K562 (cell line): ENCODE results near the gene TERB2. TPM values are rescaled to one million over a fixed set of nuclear protein-coding genes. Genes with fewer than 3 reads are reported as not detected.

ENCODE experiments used
- CHD2 ChIP-seq: IDR thresholded peaks from 2 replicates; pipeline ENCODE4 v1.6.1; 2011; ENCODE audit warnings: low read depth, low read length
- CREB3 ChIP-seq: fragments of 450-650 bp; conservative IDR thresholded peaks from 2 replicates; pipeline ENCODE4 v1.6.1; 2016; ENCODE audit warnings: missing genetic modification characterization, low read depth, mild to moderate bottlenecking, missing compliant biosample characterization, moderate library complexity
- DIDO1 ChIP-seq: fragments of 450-650 bp; IDR thresholded peaks from 2 replicates; pipeline ENCODE4 v1.6.1; 2016; ENCODE audit warnings: low read depth, missing biosample characterization, missing genetic modification characterization
- HDAC3 ChIP-seq: fragments of 450-650 bp; IDR thresholded peaks from 2 replicates; pipeline ENCODE4 v1.6.1; 2018; ENCODE audit warnings: borderline replicate concordance, mild to moderate bottlenecking, moderate library complexity; ENCODE audit not compliant: partially characterized antibody
- MBD2 ChIP-seq: sonication (generic); IDR thresholded peaks from 2 replicates; pipeline ENCODE4 v1.6.1; 2016; ENCODE audit warnings: low read depth, borderline replicate concordance
- MYBL2 ChIP-seq, 2 experiments: fragments of 450-650 bp in 1 of 2; sonication (generic) in 1 of 2; formaldehyde crosslinking in 1 of 2; IDR thresholded peaks; 2 replicates each; pipeline versions ENCODE4 v1.6.1 to v1.8.1; 2017 to 2022; ENCODE audit warnings: borderline replicate concordance in 1 of 2, inconsistent platforms in 1 of 2, low read depth in 1 of 2, mild to moderate bottlenecking in 1 of 2, missing genetic modification reagents in 1 of 2, moderate library complexity in 1 of 2
- NRF1 ChIP-seq, 2 experiments: fragments of 450-650 bp; IDR thresholded peaks in 1 of 2; conservative IDR thresholded peaks in 1 of 2; 2 replicates each; pipeline ENCODE4 v1.6.1; 2014; ENCODE audit warnings: mild to moderate bottlenecking in 2 of 2
- PTRF ChIP-seq: fragments of 450-650 bp; IDR thresholded peaks from 2 replicates; pipeline ENCODE4 v1.6.1; 2016; ENCODE audit warnings: mild to moderate bottlenecking, missing genetic modification characterization, missing compliant biosample characterization
- SNRNP70 ChIP-seq: fragments of 200-400 bp; formaldehyde crosslinking; optimal IDR thresholded peaks from 2 replicates; pipeline ENCODE3; 2017; ENCODE audit warnings: low read depth, low read length
- SPI1 ChIP-seq: IDR thresholded peaks from 2 replicates; pipeline ENCODE4 v1.6.1; 2011; ENCODE audit warnings: low read depth, low read length, control low read depth, borderline replicate concordance
- ZNF511 ChIP-seq: sonication (generic); formaldehyde crosslinking; IDR thresholded peaks from 2 replicates; pipeline ENCODE4 v1.8.0; 2022; ENCODE audit warnings: mild to moderate bottlenecking, missing genetic modification reagents
- ZNF561 ChIP-seq: fragments of 450-650 bp; formaldehyde crosslinking; conservative IDR thresholded peaks from 2 replicates; pipeline ENCODE4 v1.4.0; 2020; ENCODE audit warnings: mild to moderate bottlenecking, moderate library complexity
- ZNF778 ChIP-seq: fragments of 450-650 bp; formaldehyde crosslinking; IDR thresholded peaks from 2 replicates; pipeline ENCODE4 v1.4.0; 2020; ENCODE audit warnings: mild to moderate bottlenecking, moderate library complexity
- polyA plus RNA-seq, 8 experiments: library from polyadenylated mRNA; depleted of rRNA in 4 of 8; stranded (reverse) in 5 of 8; unstranded in 3 of 8; fragments of >200 nt; fragmentation: Nextera tagmentation in 2 of 8; fragmentation: Illumina TruSeq in 1 of 8; extraction: Ambion mirVana in 2 of 8; extraction: Trizol in 1 of 8; gene quantifications; 2 replicates each; pipeline versions ENCODE4 v1.2.1 to v1.2.3, GENCODE V29; 2011 to 2014; ENCODE audit warnings: inconsistent platforms in 1 of 8, missing spikeins in 1 of 8
- total RNA-seq, 7 experiments: library from RNA; depleted of rRNA in 6 of 7; stranded (reverse); fragments of >200 nt in 6 of 7; fragmentation: Illumina TruSeq in 2 of 7; extraction: Trizol in 2 of 7; gene quantifications; 2 replicates each; pipeline versions ENCODE4 v1.2.1 to v1.2.3, GENCODE V29; 2011 to 2021; ENCODE audit warnings: low replicate concordance in 1 of 7
- TF ChIP-seq, protein P1 (sequence below): sonication (generic); formaldehyde crosslinking; IDR thresholded peaks from 2 replicates; pipeline ENCODE4 v1.8.0; 2022; ENCODE audit warnings: mild to moderate bottlenecking, missing genetic modification reagents
- TF ChIP-seq, protein P2 (sequence below): fragments of 150-350 bp; conservative IDR thresholded peaks from 2 replicates; pipeline ENCODE4 v1.6.1; 2014; ENCODE audit warnings: low read length
- TF ChIP-seq, protein P3 (sequence below): fragments of 450-650 bp; formaldehyde crosslinking; IDR thresholded peaks from 2 replicates; pipeline ENCODE4 v1.4.0; 2020; ENCODE audit warnings: mild to moderate bottlenecking, mixed read lengths

The TERB2 gene
- total and polyA plus RNA-seq, 9 of the 15 experiments (the other 6 are each of a cell fraction or from before 2014, with no cell fraction given): not detected

- TF ChIP-seq, protein P1, sequence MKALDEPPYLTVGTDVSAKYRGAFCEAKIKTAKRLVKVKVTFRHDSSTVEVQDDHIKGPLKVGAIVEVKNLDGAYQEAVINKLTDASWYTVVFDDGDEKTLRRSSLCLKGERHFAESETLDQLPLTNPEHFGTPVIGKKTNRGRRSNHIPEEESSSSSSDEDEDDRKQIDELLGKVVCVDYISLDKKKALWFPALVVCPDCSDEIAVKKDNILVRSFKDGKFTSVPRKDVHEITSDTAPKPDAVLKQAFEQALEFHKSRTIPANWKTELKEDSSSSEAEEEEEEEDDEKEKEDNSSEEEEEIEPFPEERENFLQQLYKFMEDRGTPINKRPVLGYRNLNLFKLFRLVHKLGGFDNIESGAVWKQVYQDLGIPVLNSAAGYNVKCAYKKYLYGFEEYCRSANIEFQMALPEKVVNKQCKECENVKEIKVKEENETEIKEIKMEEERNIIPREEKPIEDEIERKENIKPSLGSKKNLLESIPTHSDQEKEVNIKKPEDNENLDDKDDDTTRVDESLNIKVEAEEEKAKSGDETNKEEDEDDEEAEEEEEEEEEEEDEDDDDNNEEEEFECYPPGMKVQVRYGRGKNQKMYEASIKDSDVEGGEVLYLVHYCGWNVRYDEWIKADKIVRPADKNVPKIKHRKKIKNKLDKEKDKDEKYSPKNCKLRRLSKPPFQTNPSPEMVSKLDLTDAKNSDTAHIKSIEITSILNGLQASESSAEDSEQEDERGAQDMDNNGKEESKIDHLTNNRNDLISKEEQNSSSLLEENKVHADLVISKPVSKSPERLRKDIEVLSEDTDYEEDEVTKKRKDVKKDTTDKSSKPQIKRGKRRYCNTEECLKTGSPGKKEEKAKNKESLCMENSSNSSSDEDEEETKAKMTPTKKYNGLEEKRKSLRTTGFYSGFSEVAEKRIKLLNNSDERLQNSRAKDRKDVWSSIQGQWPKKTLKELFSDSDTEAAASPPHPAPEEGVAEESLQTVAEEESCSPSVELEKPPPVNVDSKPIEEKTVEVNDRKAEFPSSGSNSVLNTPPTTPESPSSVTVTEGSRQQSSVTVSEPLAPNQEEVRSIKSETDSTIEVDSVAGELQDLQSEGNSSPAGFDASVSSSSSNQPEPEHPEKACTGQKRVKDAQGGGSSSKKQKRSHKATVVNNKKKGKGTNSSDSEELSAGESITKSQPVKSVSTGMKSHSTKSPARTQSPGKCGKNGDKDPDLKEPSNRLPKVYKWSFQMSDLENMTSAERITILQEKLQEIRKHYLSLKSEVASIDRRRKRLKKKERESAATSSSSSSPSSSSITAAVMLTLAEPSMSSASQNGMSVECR (CRISPR knock-in tag): no peak
- TF ChIP-seq NRF1 (conservative IDR thresholded peaks at IDR 0.05 in 1 of 2, IDR thresholded peaks at IDR 0.05 in 1 of 2) (peak; percentile 77), DIDO1 (tag) (no peak), PTRF (no peak), CREB3 (no peak), SNRNP70 (no peak), CHD2 (no peak; the same call in 1 of the 2 replicates), MBD2 (peak; percentile 42; the same call in 1 of the 2 replicates), MYBL2 (IDR thresholded peaks at IDR 0.05; ENCODE audit: low read depth) (no peak), MYBL2 (CRISPR knock-in tag; IDR thresholded peaks at IDR 0.05; ENCODE audit: borderline replicate concordance) (no peak), SPI1 (peak; percentile 61; the same call in 1 of the 2 replicates), ZNF778 (CRISPR knock-in tag) (no peak), HDAC3 (no peak), ZNF561 (CRISPR knock-in tag) (no peak), ZNF511 (no peak; the same call in 1 of the 2 replicates)
- TF ChIP-seq, protein P2, sequence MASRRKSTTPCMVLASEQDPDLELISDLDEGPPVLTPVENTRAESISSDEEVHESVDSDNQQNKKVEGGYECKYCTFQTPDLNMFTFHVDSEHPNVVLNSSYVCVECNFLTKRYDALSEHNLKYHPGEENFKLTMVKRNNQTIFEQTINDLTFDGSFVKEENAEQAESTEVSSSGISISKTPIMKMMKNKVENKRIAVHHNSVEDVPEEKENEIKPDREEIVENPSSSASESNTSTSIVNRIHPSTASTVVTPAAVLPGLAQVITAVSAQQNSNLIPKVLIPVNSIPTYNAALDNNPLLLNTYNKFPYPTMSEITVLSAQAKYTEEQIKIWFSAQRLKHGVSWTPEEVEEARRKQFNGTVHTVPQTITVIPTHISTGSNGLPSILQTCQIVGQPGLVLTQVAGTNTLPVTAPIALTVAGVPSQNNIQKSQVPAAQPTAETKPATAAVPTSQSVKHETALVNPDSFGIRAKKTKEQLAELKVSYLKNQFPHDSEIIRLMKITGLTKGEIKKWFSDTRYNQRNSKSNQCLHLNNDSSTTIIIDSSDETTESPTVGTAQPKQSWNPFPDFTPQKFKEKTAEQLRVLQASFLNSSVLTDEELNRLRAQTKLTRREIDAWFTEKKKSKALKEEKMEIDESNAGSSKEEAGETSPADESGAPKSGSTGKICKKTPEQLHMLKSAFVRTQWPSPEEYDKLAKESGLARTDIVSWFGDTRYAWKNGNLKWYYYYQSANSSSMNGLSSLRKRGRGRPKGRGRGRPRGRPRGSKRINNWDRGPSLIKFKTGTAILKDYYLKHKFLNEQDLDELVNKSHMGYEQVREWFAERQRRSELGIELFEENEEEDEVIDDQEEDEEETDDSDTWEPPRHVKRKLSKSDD: no peak
- TF ChIP-seq, protein P3, sequence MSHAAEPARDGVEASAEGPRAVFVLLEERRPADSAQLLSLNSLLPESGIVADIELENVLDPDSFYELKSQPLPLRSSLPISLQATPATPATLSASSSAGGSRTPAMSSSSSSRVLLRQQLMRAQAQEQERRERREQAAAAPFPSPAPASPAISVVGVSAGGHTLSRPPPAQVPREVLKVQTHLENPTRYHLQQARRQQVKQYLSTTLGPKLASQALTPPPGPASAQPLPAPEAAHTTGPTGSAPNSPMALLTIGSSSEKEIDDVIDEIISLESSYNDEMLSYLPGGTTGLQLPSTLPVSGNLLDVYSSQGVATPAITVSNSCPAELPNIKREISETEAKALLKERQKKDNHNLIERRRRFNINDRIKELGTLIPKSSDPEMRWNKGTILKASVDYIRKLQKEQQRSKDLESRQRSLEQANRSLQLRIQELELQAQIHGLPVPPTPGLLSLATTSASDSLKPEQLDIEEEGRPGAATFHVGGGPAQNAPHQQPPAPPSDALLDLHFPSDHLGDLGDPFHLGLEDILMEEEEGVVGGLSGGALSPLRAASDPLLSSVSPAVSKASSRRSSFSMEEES (CRISPR knock-in tag): no peak
Observed at GRCh38 chr15:45022871-45023658, 66.6 kb downstream of the TERB2 start, which contains the start of gene SORD (continued).
